ENCODE results near the gene VPS52. TPM values are rescaled to one million over a fixed set of nuclear protein-coding genes. Genes with fewer than 3 reads are reported as not detected.

VPS52 gene
- total RNA-seq, 4 donors from 2014 or later, result 34.1 to 45.5 (median 39.8) TPM

GRCh38 chr6:33304216-33304615 lies 32.5 kb upstream of the VPS52 start:
- no peaks in the 10 kb centered on the region for H3K9me3 ChIP-seq
- intact Hi-C loops (cut with DNase I), result no loop called here
- H3K4me3 ChIP-seq, result no peak overlapping the region
- H3K27me3 ChIP-seq, result no peaks in the 10 kb centered on the region
- TF ChIP-seq CTCF (IDR thresholded peaks at IDR 0.05) (no peak), POLR2A (IDR thresholded peaks at IDR 0.05) (no peak)
- no peak overlapping the region for H3K27ac ChIP-seq
- peaks cover 11 to 74% (median 35%) of the 10 kb centered on the region in 3 donors for H3K36me3 ChIP-seq
- no peak for DNase-seq
- WGBS, 2 donors, result 71% methylated on average over 4 of the region's 16 CpGs; no CpG with 5 or more reads in 1 of the 2 donors
- peaks cover 7 to 47% (median 16%) of the 10 kb centered on the region in 3 donors for H3K4me1 ChIP-seq

GRCh38 chr6:33301877-33302276 lies 30.2 kb upstream of the VPS52 start:
- peaks cover 13 to 61% (median 25%) of the 10 kb centered on the region in 3 donors for H3K4me1 ChIP-seq
- H3K4me3 ChIP-seq, result no peak overlapping the region

GRCh38 chr6:33299237-33299944 lies 27.7 kb upstream of the VPS52 start:
- H3K36me3 ChIP-seq, result peaks cover 21 to 59% (median 33%) of the 10 kb centered on the region in 3 donors
- peak overlapping the region; percentile 77 to 93 (median 82) for H3K4me3 ChIP-seq
- intact Hi-C loops (cut with DNase I), result no loop called here
- peak overlapping the region; percentile 93 to 100 (median 98) for H3K27ac ChIP-seq
- H3K27me3 ChIP-seq, result no peaks in the 10 kb centered on the region
- H3K9me3 ChIP-seq, result no peaks in the 10 kb centered on the region
- peak; percentile 71 for DNase-seq
- WGBS, 2 donors, result 0% methylated on average over 3 to 35 of the region's 54 CpGs
- TF ChIP-seq POLR2A (IDR thresholded peaks at IDR 0.05) (peak in 2 of 4 donors; percentile 74), CTCF (IDR thresholded peaks at IDR 0.05) (peak; percentile 52 to 83 (median 73))
- H3K4me1 ChIP-seq, result peaks cover 15 to 64% (median 30%) of the 10 kb centered on the region in 3 donors

More at GRCh38 chr6:33301877-33302276, 30.2 kb upstream of the VPS52 start:
- Histone ChIP-seq H3K36me3 (peaks cover 11 to 61% (median 35%) of the 10 kb centered on the region in 3 donors), H3K27ac (no peak overlapping the region), H3K27me3 (no peaks in the 10 kb centered on the region), H3K9me3 (no peaks in the 10 kb centered on the region)
- no peak for DNase-seq
- TF ChIP-seq POLR2A (IDR thresholded peaks at IDR 0.05) (no peak), CTCF (IDR thresholded peaks at IDR 0.05) (no peak)
- WGBS, 2 donors, result 61 to 90% methylated on average over 3 of the region's 3 CpGs
- intact Hi-C loops (cut with DNase I), result no loop called here

GRCh38 chr6:33298773-33299236 lies 27.1 kb upstream of the VPS52 start, which contains the start of gene RGL2:
TSS of gene RGL2 (minus strand) at chr6:33298942. CDS start at chr6:33298610, 332 bp downstream.
- H3K27me3 ChIP-seq, result no peaks in the 10 kb centered on the region
- H3K9me3 ChIP-seq, result no peaks in the 10 kb centered on the region
- peaks cover 15 to 67% (median 30%) of the 10 kb centered on the region in 3 donors for H3K4me1 ChIP-seq
- intact Hi-C loops (cut with DNase I), result no loop called here
- H3K4me3 ChIP-seq, result peak within 1 kb of the TSS; percentile 77 to 93 (median 82)
- 0% methylated on average over 5 to 6 of the region's 34 CpGs for whole genome bisulfite sequencing, 2 donors
- peak within 1 kb of the TSS; percentile 93 to 100 (median 98) for H3K27ac ChIP-seq
- H3K36me3 ChIP-seq, result peaks cover 15 to 59% (median 31%) of the 10 kb centered on the region in 3 donors
- DNase-seq, result no peak
- TF ChIP-seq POLR2A (IDR thresholded peaks at IDR 0.05) (no peak), CTCF (IDR thresholded peaks at IDR 0.05) (no peak)
